Measurements from ENCODE around the gene P3R3URF. TPM values are rescaled to one million over a fixed set of nuclear protein-coding genes. Genes with fewer than 3 reads are reported as not detected.

P3R3URF gene
- total and polyA plus RNA-seq, 3 experiments from 2014 or later: not detected

DNA sequence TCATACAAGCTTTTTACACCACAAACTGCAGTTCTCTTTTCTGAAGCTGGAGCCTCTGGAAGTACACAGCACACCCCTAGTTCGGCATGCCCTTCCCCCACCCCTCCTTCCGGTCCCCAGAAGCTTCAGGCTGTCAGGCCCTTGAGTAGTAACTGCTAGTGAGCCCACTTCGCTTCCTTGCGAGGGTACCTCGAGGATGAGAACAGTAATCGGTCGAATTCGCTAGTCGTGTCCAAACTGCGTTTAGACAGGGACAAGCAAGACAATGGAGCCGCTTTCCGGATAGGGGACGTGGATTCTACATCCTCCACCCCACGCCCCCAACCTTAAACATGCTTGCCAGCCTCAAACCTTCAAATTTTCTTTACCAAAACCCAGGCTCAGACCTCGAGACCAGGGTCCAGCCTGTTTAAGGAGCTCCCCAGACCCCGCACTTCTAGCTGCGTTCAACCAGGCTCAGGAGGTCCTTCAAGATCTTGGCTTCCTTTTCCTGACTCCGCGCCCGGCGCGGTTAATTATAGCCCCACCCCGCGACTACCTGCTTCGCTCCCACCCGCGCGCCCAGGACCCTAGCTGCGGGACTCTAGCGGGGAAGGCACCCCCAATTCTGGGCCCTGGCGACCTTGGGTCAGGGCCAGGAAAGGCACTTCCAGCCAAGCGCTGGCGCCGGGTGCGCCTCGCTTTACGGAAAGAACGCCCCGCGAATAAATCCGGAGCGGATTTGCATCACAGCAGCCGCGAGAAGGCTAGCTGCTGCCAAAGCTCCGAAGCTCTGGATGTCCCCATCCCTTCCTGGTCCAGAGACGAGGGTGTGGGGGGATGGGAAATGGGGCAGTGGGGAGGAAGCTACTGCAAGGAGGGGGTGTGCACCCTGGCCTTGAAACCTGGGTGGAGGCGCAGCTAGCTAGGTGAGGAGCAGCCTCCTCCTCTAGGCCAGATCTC is 9.5 kb downstream of the P3R3URF start:
- Histone ChIP-seq H3K27ac (ENCODE audit: low read depth, low read length) (no peak overlapping the region), H3K4me1 (ENCODE audit: insufficient read depth, low read length) (peaks cover 15% of the 10 kb centered on the region), H3K4me3 (ENCODE audit: low read length) (peak overlapping the region; percentile 67), H3K9me3 (ENCODE audit: low read length) (no peaks in the 10 kb centered on the region), H3K27me3 (ENCODE audit: insufficient read depth, low read length, poor library complexity, severe bottlenecking) (no peaks in the 10 kb centered on the region), H3K36me3 (ENCODE audit: insufficient read depth, low read length) (no peaks in the 10 kb centered on the region)
- H3K36me3 Mint-ChIP-seq: no peaks in the 10 kb centered on the region
- POLR2A ChIA-PET: interaction anchor here (1.0 to 1.1 kb wide), 2 partner anchors 10 to 36 kb away, joined by 3 to 4 read pairs; partner anchors contain the start of gene LURAP1
- DNase-seq: peak in 4 of 5 donors; percentile 9 to 63 (median 34)
- H3K27ac Mint-ChIP-seq: peak overlapping the region; percentile 45 to 99 (median 89)
- no peaks in the 10 kb centered on the region for H3K9me3 Mint-ChIP-seq
- H3K27me3 Mint-ChIP-seq: peaks cover 7 to 13% of the 10 kb centered on the region in 2 donors
- CTCF ChIA-PET: interaction anchor here (1.3 to 1.4 kb wide), 3 partner anchors 14 to 130 kb away, joined by 3 to 9 read pairs (median 3); no protein-coding TSS in a partner anchor
- peaks cover 11 to 20% (median 13%) of the 10 kb centered on the region in 3 donors for H3K4me1 Mint-ChIP-seq
- peak overlapping the region; percentile 88 to 97 (median 90) for H3K4me3 Mint-ChIP-seq

DNA sequence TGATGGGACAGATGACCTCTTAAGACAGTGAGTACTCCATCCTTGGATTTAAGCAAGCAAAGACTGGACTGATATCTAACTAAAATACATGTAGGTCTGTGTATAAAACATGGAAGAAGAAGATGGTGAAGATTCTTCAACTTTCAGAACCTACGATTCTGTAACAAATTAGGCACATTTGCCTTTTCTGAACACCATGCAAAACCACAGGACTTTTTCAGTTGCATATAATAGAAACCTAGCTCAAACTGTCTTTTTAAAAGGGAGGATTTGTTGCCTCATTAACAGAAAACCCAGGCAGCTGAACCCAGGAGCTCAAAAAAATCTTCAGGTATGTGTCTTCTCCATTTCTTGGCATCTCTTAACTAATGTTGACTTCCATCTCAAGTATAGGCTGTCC is 16.1 kb downstream of the P3R3URF start:
- no peak for DNase-seq
- H3K27me3 Mint-ChIP-seq: peaks cover 0 to 4% of the 10 kb centered on the region in 2 donors
- no peaks in the 10 kb centered on the region for H3K4me1 ChIP-seq (ENCODE audit: insufficient read depth, low read length)
- H3K27ac Mint-ChIP-seq: no peak overlapping the region
- CTCF ChIA-PET: no interaction called here
- H3K4me3 Mint-ChIP-seq: no peak overlapping the region
- no peaks in the 10 kb centered on the region for H3K27me3 ChIP-seq (ENCODE audit: insufficient read depth, low read length, poor library complexity, severe bottlenecking)
- no peaks in the 10 kb centered on the region for H3K36me3 ChIP-seq (ENCODE audit: insufficient read depth, low read length)
- no peaks in the 10 kb centered on the region for H3K4me1 Mint-ChIP-seq
- H3K27ac ChIP-seq (ENCODE audit: low read depth, low read length): no peak overlapping the region
- POLR2A ChIA-PET: no interaction called here
- no peaks in the 10 kb centered on the region for H3K36me3 Mint-ChIP-seq
- no peaks in the 10 kb centered on the region for H3K9me3 ChIP-seq (ENCODE audit: low read length)
- no peaks in the 10 kb centered on the region for H3K9me3 Mint-ChIP-seq
- H3K4me3 ChIP-seq (ENCODE audit: low read length): no peak overlapping the region

- no peaks in the 10 kb centered on the region for H3K4me1 Mint-ChIP-seq
- H3K36me3 ChIP-seq (ENCODE audit: insufficient read depth, low read length): no peaks in the 10 kb centered on the region
- H3K9me3 ChIP-seq (ENCODE audit: low read length): no peaks in the 10 kb centered on the region
- no peak overlapping the region for H3K4me3 ChIP-seq (ENCODE audit: low read length)
- no peaks in the 10 kb centered on the region for H3K4me1 ChIP-seq (ENCODE audit: insufficient read depth, low read length)
- DNase-seq: no peak
- no peak overlapping the region for H3K4me3 Mint-ChIP-seq
- H3K27ac Mint-ChIP-seq: no peak overlapping the region
- H3K27ac ChIP-seq (ENCODE audit: low read depth, low read length): no peak overlapping the region
- no peaks in the 10 kb centered on the region for H3K9me3 Mint-ChIP-seq
- peaks cover 0 to 4% of the 10 kb centered on the region in 2 donors for H3K27me3 Mint-ChIP-seq
- CTCF ChIA-PET: no interaction called here
- H3K36me3 Mint-ChIP-seq: no peaks in the 10 kb centered on the region
- POLR2A ChIA-PET: no interaction called here
- H3K27me3 ChIP-seq (ENCODE audit: insufficient read depth, low read length, poor library complexity, severe bottlenecking): no peaks in the 10 kb centered on the region
Observed at GRCh38 chr1:46159516-46159915, 16.8 kb downstream of the P3R3URF start.

DNA sequence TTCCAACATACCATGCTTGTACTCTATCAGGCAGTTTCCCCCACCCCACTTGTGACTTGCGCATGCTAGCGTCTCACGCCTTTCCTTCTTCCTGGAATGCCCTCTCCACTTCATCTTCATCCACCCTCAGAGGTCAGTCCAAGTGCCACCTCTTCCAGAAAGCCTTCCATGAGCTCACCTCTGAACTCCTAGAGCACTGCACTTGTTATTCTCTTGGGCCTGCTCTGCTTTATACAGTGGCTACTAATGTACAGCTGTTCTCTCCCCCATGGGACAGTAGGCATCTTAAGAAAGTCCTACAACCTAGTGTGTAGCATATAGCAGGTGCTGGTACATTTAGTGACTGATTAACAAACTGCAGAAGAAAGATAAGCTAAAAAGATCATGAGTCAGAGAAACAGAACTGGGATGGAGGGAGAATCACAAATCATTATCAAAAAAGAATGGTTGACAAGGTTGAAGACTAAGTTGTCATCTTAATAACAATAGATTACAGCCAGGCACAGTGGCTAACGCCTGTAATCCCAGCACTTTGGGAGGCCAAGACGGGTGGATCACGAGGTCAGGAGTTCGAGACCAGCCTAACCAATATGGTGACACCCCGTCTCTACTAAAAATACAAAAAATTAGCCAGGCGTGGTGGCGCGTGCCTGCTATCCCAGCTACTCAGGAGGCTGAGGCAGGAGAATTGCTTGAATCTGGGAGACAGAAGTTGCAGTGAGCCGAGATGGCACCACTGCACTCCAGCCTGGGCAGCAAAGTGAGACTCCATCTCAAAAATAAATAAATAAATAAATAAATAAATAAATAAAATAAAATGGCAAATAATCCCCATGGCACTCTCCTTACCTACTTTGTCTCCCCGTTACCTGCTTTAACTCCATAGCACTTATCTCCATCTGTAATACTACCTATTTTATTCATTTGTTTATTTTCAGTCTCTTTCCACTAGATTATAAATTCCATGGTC is 17.7 kb downstream of the P3R3URF start:
- Histone ChIP-seq H3K27ac (ENCODE audit: low read depth, low read length) (no peak overlapping the region), H3K4me1 (ENCODE audit: insufficient read depth, low read length) (no peaks in the 10 kb centered on the region), H3K27me3 (ENCODE audit: insufficient read depth, low read length, poor library complexity, severe bottlenecking) (no peaks in the 10 kb centered on the region), H3K9me3 (ENCODE audit: low read length) (no peaks in the 10 kb centered on the region), H3K36me3 (ENCODE audit: insufficient read depth, low read length) (no peaks in the 10 kb centered on the region), H3K4me3 (ENCODE audit: low read length) (no peak overlapping the region)
- Mint-ChIP-seq H3K4me3 (no peak overlapping the region), H3K4me1 (no peaks in the 10 kb centered on the region), H3K9me3 (no peaks in the 10 kb centered on the region), H3K36me3 (no peaks in the 10 kb centered on the region), H3K27ac (no peak overlapping the region), H3K27me3 (peaks cover 0 to 2% of the 10 kb centered on the region in 2 donors)
- POLR2A ChIA-PET: no interaction called here
- CTCF ChIA-PET: no interaction called here
- no peak for DNase-seq

DNA sequence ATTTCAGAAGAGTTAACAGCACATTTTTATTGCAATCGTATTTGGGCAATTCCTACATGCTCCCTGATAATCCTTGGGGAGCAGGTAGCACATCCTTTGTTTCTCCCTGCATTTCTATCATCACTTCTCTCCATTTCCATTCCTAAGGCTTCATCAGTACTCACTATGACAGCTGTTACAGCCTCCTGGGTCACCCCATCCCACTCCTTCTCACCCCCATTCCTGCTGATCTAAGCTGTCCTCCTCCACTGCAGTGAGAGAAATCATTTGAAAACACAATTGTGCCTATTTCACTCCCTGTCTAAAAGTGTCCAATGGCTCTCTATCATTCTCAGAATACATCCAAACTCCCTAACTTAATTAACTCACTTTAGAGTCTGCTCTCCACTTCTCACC is 18.4 kb downstream of the P3R3URF start:
- H3K27me3 Mint-ChIP-seq: no peaks in the 10 kb centered on the region
- ChIA-PET POLR2A (no interaction called here), CTCF (no interaction called here)
- H3K9me3 ChIP-seq (ENCODE audit: low read length): no peaks in the 10 kb centered on the region
- DNase-seq: no peak
- H3K4me3 Mint-ChIP-seq: no peak overlapping the region
- no peaks in the 10 kb centered on the region for H3K36me3 Mint-ChIP-seq
- no peaks in the 10 kb centered on the region for H3K4me1 Mint-ChIP-seq
- H3K9me3 Mint-ChIP-seq: no peaks in the 10 kb centered on the region
- no peaks in the 10 kb centered on the region for H3K36me3 ChIP-seq (ENCODE audit: insufficient read depth, low read length)
- no peaks in the 10 kb centered on the region for H3K4me1 ChIP-seq (ENCODE audit: insufficient read depth, low read length)
- no peak overlapping the region for H3K27ac ChIP-seq (ENCODE audit: low read depth, low read length)
- H3K4me3 ChIP-seq (ENCODE audit: low read length): no peak overlapping the region
- H3K27ac Mint-ChIP-seq: no peak overlapping the region
- H3K27me3 ChIP-seq (ENCODE audit: insufficient read depth, low read length, poor library complexity, severe bottlenecking): no peaks in the 10 kb centered on the region

DNA sequence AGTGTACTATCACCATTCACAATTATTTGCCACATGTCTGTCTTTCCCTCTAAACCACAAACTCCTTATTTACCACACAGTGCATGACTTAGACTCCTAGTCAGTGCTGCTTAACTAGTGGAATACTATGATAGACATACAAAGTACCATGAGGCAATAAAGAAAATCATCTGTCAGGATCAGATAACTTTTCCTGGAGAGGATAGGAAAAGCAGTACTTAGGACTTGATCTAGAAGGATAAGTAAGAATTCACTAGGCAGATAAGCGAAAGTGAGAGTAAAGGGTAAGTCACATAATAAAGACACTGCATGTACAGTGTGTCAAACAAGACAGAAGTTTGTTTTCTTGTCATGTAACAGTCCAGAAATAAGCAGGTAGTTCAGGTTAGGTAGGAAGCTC is 22.6 kb downstream of the P3R3URF start:
- Mint-ChIP-seq H3K36me3 (no peaks in the 10 kb centered on the region), H3K4me1 (no peaks in the 10 kb centered on the region), H3K4me3 (no peak overlapping the region), H3K9me3 (no peaks in the 10 kb centered on the region), H3K27ac (no peak overlapping the region), H3K27me3 (no peaks in the 10 kb centered on the region)
- Histone ChIP-seq H3K36me3 (ENCODE audit: insufficient read depth, low read length) (no peaks in the 10 kb centered on the region), H3K4me3 (ENCODE audit: low read length) (no peak overlapping the region), H3K27me3 (ENCODE audit: insufficient read depth, low read length, poor library complexity, severe bottlenecking) (no peaks in the 10 kb centered on the region), H3K4me1 (ENCODE audit: insufficient read depth, low read length) (no peaks in the 10 kb centered on the region), H3K27ac (ENCODE audit: low read depth, low read length) (no peak overlapping the region), H3K9me3 (ENCODE audit: low read length) (no peaks in the 10 kb centered on the region)
- DNase-seq: no peak
- ChIA-PET CTCF (no interaction called here), POLR2A (no interaction called here)

GRCh38 chr1:46153228-46153627 is 23.1 kb downstream of the P3R3URF start:
- H3K4me1 ChIP-seq (ENCODE audit: insufficient read depth, low read length): no peaks in the 10 kb centered on the region
- no peaks in the 10 kb centered on the region for H3K27me3 Mint-ChIP-seq
- H3K27ac ChIP-seq (ENCODE audit: low read depth, low read length): no peak overlapping the region
- H3K27me3 ChIP-seq (ENCODE audit: insufficient read depth, low read length, poor library complexity, severe bottlenecking): no peaks in the 10 kb centered on the region
- DNase-seq: no peak
- POLR2A ChIA-PET: no interaction called here
- H3K4me1 Mint-ChIP-seq: no peaks in the 10 kb centered on the region
- H3K4me3 Mint-ChIP-seq: no peak overlapping the region
- H3K9me3 ChIP-seq (ENCODE audit: low read length): no peaks in the 10 kb centered on the region
- H3K36me3 ChIP-seq (ENCODE audit: insufficient read depth, low read length): no peaks in the 10 kb centered on the region
- H3K36me3 Mint-ChIP-seq: no peaks in the 10 kb centered on the region
- no peak overlapping the region for H3K27ac Mint-ChIP-seq
- no peak overlapping the region for H3K4me3 ChIP-seq (ENCODE audit: low read length)
- H3K9me3 Mint-ChIP-seq: no peaks in the 10 kb centered on the region
- CTCF ChIA-PET: no interaction called here

GRCh38 chr1:46152016-46152415 is 24.3 kb downstream of the P3R3URF start:
- Histone ChIP-seq H3K4me1 (ENCODE audit: insufficient read depth, low read length) (no peaks in the 10 kb centered on the region), H3K27me3 (ENCODE audit: insufficient read depth, low read length, poor library complexity, severe bottlenecking) (no peaks in the 10 kb centered on the region), H3K4me3 (ENCODE audit: low read length) (no peak overlapping the region), H3K36me3 (ENCODE audit: insufficient read depth, low read length) (no peaks in the 10 kb centered on the region), H3K9me3 (ENCODE audit: low read length) (no peaks in the 10 kb centered on the region), H3K27ac (ENCODE audit: low read depth, low read length) (no peak overlapping the region)
- no peaks in the 10 kb centered on the region for H3K27me3 Mint-ChIP-seq
- H3K4me1 Mint-ChIP-seq: no peaks in the 10 kb centered on the region
- no peaks in the 10 kb centered on the region for H3K9me3 Mint-ChIP-seq
- DNase-seq: no peak
- no peak overlapping the region for H3K4me3 Mint-ChIP-seq
- ChIA-PET CTCF (interaction anchor here (1.0 kb wide), 1 partner anchor 21 kb away, joined by 3 read pairs; no protein-coding TSS in a partner anchor), POLR2A (no interaction called here)
- no peak overlapping the region for H3K27ac Mint-ChIP-seq
- H3K36me3 Mint-ChIP-seq: no peaks in the 10 kb centered on the region
